HG02973 (cell line): Measurements from ENCODE around the gene TRPM3.
A peak's percentile ranks its signal among the peaks of the same experiment; 100 is the strongest.

Experiments
- ATAC-seq: cut with Tn5 transposase; IDR thresholded peaks from one replicate; pipeline ENCODE4 v1.9.1; 2021; ENCODE audit warnings: moderate library complexity; ENCODE audit not compliant: unreplicated experiment

Gene TRPM3

DNA sequence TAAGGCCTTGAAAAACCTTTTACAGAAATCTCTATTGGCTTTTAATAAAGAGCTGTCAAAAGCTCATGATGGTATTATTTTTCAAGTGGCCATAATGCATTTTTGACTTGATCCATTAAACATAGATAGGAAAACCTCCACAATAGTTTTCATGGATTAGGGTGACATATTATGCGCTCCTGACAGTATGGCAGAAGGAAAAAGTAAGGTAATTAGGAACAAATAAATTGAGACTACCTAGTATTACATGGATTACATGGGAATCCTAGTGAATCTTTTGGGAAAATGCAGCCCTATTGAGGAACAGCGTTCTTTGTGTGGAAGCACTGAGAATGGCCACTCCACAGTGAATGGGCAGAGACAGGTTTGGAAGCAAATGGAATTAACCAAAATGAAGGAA is 171.2 kb downstream of the TRPM3 start:
- ATAC-seq = no peak

GRCh38 chr9:70949239-70949638 is 172.2 kb downstream of the TRPM3 start:
- ATAC-seq = no peak

DNA sequence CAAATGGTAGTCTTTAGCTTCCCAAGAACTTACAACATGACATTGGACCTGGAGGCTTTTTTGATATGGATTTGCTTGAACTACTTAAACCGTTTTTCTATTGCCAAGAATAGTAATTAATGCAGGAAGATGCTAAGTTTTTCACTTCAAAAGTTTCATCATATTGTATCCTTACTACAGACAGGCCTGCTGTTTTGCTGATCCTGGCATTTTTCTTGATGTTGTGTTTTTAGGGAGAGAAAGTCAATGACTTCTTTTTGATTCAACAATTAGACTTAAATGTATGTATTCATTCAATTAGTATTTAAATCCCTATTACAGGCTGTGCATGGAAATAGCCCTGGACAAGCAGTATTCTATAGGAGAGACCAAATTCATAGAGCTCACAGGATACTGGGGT is 172.7 kb downstream of the TRPM3 start:
- no peak for ATAC-seq

DNA sequence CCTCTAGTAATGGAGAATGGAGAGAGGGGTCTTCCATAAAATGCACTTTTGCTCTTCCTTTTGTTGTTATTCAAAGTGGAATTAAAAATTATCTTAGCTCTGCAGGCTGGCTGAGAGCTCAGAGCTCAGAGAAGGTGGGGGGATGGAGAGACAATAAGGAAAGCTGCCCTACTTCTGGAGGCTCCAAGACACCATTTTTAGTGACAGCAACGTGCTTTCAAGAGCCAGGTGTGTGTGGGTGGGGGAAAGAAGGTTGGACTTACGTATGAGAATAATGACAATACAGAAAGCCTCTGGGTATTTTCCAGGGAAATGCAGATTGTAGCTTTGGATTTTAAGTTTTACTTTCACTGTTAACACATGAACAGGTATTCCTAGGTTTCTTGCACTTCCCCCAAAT is 173.9 kb downstream of the TRPM3 start:
- no peak for ATAC-seq

DNA sequence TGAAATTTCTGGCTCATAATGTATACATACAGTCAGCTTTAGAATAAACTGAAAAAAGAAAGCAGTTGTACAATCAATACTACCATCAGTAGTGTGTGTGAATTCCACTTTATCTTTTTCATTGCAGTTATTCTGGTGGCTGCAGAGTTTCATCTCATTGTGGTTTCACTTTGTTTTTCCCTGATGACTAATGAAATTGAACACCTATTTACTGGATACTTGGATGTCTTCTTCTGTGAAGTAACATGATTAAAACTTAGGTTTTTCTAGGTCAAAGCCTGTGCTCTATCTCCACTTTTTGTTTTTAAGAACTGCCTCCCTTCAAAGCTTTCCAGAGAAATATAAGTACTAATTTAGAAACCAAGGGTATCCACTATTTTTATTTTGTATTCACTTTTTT is 174.3 kb downstream of the TRPM3 start:
- no peak for ATAC-seq

- ATAC-seq = no peak
Measured at GRCh38 chr9:70945301-70945700, 176.1 kb downstream of the TRPM3 start.

DNA sequence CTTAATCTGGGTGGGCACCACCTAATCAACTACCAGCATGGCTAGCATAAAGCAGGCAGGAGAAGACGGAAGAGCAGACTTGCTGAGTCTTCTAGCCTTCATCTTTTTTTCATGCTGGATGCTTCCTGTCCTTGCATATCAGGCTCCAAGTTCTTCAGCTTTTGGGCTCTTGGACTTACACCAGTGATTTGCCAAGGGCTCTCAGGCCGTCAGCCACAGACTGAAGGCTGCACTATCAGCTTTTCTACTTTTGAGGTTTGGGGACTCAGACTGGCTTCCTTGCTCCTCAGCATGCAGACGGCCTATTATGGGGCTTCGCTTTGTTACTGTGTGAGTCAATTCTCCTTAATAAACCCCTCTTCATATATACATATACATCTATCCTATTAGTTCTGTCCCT is 180.2 kb downstream of the TRPM3 start:
- no peak for ATAC-seq

DNA sequence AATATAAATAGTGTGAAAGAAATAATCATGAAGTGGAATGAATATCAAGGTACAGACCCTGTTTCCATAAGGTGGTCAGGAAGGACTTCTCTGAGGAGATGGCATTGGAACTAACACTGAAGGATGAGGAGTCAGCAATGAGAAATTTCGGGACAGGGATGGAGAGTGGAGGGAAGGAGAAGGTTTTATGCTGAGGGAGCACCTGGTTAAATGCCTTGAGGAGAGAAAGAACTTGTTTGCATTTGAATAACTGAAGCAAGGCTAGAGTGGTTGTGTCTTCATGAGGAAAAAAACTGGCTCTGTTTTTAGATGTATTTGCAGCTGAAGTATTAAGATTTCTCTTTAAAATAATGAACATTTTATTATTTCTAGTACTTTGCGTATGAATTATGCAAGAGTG is 180.8 kb downstream of the TRPM3 start:
- ATAC-seq = no peak

DNA sequence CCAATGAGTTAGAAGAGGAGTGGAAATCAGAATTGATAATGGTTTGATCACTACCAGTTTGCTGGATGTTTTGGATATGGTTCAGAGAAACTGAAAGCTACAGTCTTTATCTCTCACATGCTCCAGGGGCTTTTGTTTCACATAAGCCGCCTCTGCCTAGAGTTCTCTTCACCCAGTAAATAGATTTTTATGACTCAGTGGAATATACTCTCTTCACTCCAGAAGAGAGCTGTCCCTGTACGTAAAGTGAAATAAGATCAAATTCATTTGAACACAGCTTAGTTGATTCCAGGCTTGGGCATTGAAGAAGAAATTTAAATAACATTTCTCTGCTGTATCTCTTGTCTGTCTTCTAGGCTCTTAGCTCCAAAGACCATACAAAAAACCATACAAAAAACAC is 184.9 kb downstream of the TRPM3 start:
- ATAC-seq = no peak

DNA sequence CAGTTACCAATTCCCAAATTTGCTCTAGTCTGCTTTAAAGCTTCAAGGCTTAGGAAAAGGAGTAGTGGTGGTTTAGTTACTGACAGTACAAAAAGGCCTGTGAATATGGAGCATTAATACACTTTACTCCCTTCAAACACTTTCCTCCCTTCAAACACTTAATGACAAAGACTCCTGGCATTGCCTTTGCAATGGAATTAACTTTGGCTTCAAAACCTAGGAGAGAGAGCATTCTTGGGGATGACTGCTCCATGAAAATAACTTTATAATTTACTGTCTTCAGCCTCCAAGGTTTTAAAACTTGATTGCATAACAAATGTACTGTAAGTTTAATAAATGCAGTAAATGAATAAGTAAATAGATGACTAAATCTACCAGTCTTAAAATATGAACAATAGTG is 185.6 kb downstream of the TRPM3 start:
- no peak for ATAC-seq

GRCh38 chr9:70934642-70935041 is 186.8 kb downstream of the TRPM3 start:
- no peak for ATAC-seq

DNA sequence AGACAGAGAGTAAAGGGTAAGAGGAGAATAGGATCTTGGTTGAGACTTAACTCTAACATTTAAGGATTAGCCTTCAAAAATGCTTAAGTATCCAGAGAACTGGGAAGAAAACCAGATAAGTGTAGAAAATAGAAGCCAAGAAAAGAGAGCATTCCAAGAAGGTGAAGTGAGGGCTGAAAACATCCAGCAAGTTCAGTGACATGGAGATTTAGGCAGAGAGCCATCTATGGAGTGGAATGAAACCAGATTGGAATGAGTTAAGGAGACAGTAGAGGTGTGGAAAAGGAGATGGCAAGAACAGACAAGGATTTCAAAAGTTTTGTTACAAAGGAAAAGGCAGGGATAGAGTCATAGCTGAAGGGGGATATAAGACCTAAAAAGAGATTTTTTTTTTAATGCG is 188.1 kb downstream of the TRPM3 start:
- no peak for ATAC-seq

DNA sequence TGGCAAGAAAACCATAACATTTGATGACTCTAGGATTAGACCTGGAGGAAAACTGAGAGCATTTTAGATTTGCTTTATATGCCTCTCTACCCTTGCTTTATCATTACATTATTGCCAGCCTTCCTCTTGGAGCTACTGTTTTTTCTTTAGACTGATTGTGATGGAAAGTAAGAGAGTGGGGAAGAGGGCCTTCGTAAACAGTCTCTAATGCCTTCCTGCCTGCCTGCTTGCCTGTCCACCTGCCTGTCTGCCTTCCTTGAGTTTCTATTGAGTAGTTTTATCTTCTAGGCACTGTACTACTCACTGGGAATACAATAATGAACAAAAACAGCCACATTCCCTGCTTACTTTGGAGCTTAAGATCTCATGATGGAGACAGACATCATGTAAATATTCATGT is 189.3 kb downstream of the TRPM3 start:
- no peak for ATAC-seq

DNA sequence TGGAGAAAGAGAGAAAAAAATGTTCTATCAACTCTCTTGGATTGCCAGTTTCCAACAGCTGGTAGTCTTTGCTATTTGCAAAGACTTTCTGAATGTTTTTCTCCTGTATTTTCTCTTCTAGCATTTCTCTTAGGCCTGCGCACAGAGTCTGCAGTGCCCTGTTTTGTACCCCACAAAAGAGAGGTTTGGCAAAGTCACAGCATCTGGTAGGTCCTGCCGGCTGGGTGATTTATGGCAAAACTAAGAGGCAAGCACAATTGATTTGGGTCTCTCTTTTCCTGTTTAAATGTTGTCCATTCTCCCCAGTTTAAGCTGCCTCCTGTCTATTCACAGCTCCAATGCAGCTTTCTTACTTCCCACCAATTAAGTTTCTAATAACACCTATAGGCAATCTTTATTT is 193.9 kb downstream of the TRPM3 start:
- ATAC-seq = no peak

DNA sequence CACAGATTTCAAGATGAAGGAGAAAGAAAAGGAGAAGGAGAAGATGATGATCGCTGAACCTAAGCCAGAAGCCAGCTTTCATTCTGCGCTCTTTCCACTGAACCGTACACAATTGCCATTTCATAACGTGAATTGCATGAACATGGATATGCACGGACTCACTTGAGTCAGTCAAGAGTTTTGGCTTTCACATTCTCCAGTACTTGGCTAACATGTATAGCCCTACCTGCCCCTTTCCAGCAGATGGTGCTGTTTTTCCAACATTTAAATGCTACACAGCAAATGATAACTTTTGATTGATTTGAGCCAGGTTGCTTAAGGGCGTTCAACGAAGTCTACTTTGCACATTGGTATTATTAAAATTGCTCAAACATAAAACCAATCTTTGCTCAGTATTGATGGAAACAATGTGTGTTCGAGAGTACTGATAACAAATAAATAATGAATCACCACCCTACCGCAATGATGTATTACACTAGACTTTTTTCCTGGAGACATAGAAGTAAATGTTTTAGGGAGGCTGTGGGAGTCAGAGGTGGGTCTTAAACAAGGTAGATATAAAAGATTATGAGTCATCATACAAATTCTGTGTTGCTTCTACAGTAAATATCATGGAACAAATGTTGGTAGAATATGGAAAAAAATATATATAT is 196.4 kb downstream of the TRPM3 start:
- peak; percentile 83 for ATAC-seq

DNA sequence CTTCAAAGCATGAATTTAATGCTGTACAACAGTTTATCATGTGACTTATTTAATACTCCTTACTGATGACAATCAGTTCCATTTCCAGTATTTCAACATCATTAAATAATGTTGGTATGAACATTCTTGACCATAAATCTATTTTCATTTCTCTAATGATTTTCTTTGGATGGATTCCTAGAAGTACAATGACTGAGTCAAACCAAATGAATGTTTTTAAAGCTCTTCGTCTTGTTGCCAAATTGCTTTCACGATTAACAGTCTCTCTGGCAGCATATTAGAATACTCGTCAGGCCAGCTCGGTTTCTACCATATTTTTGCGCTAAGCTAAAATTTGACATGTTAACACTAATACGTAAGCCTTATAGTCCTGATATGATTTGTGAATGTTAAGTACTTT is 197.0 kb downstream of the TRPM3 start:
- ATAC-seq = no peak

GRCh38 chr9:70923961-70924360 is 197.5 kb downstream of the TRPM3 start:
- ATAC-seq = no peak

DNA sequence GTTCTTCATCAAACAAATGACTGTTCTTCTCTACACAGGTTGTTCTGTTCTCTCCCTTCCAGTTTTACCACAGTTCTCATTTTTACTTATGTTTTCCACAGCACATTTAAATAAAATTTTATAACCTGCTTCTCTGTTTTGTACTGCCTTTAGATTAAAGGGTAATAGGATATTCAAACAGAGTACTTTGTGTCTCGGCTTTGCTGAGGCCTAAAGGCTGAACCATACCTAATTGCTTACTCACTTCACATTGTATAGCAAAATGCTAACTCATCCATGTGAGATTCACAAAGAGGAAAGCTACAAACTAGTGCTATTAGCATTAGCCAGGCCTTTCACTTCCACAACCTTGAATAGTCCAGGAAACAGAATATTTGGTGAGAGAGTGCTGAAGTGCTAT is 200.3 kb downstream of the TRPM3 start:
- ATAC-seq = no peak

DNA sequence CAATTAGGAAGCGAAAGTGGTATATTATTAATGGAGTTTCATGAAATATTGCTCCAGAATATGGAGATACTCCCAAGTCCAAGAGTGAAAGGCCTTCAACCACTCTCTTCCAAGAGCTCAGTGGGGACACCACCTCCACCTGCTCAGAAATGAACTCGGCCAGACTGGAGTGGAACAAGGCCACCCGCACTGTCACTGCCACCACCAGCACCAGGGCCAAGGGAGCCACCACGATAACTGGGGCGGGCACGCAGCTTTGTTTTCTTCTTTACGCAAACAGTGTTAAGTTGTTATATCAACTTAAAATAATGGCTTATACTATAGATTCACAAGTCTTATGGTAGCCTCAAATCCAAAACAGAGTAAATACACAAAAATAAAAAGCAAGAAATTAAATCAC is 204.1 kb downstream of the TRPM3 start:
- no peak for ATAC-seq

- no peak for ATAC-seq
Measured at GRCh38 chr9:70911791-70912190, 209.6 kb downstream of the TRPM3 start.

DNA sequence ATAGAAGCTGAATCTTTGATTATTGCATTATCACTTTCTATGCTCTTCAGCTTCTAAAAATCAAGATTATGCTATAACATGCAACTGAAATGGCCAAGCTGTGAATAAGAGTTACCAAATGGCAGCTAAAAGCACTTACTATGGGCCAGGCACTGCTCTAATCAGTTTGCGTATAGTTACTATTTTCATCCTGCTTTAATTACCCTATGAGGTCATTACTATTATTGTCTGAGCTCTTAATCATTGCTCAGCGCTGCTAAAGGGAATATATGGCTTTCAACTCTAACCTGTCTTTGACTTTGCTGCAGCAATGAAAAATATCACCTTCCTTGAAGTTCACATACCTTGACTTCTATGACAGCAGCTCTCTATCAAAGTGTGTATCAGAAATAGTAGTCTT is 210.8 kb downstream of the TRPM3 start:
- ATAC-seq = no peak

- ATAC-seq = peak; percentile 70
Measured at GRCh38 chr9:70902692-70903131, 218.7 kb downstream of the TRPM3 start.

GRCh38 chr9:70902171-70902570 is 219.2 kb downstream of the TRPM3 start:
- no peak for ATAC-seq
